Duodenal mucosa (tissue), 2 donors: ENCODE data around the gene EPHX1.

ENCODE experiments used
- H3K27ac ChIP-seq: one replicate; pipeline ENCODE4 v1.7.0; 2013; ENCODE audit warnings: low read depth, low read length
- H3K27me3 ChIP-seq, 2 donors: one replicate each; pipeline ENCODE4 v1.7.0; 2013; ENCODE audit warnings: low read length in 2 of 2, control low read depth in 1 of 2; ENCODE audit not compliant: insufficient read depth in 2 of 2, control insufficient read depth in 1 of 2
- H3K36me3 ChIP-seq, 2 donors: one replicate each; pipeline ENCODE4 v1.7.0; 2013; ENCODE audit warnings: low read length in 2 of 2, control low read depth in 1 of 2; ENCODE audit not compliant: insufficient read depth in 2 of 2, control insufficient read depth in 1 of 2
- H3K4me1 ChIP-seq, 2 donors: one replicate each; pipeline ENCODE4 v1.7.0; 2013; ENCODE audit warnings: low read length in 2 of 2, control low read depth in 1 of 2; ENCODE audit not compliant: insufficient read depth in 2 of 2, control insufficient read depth in 1 of 2
- H3K4me3 ChIP-seq, 2 donors: one replicate each; pipeline ENCODE4 v1.7.0; 2013; ENCODE audit warnings: low read length in 2 of 2, low read depth in 1 of 2
- H3K9ac ChIP-seq, 2 donors: one replicate each; pipeline ENCODE4 v1.7.0; 2013; ENCODE audit warnings: low read length in 2 of 2, low read depth in 1 of 2
- H3K9me3 ChIP-seq, 2 donors: one replicate each; pipeline ENCODE4 v1.7.0; 2013; ENCODE audit warnings: low read length in 2 of 2, control low read depth in 1 of 2; ENCODE audit not compliant: control insufficient read depth in 1 of 2

The EPHX1 gene

GRCh38 chr1:225880636-225881035 is 70.7 kb downstream of the EPHX1 start:
- Histone ChIP-seq H3K27ac (no peak overlapping the region), H3K27me3 (no peaks in the 10 kb centered on the region), H3K36me3 (peaks cover 3 to 13% of the 10 kb centered on the region in 2 donors), H3K4me3 (peak overlapping the region; percentile 81 to 89), H3K9me3 (no peaks in the 10 kb centered on the region), H3K4me1 (peaks cover 55 to 65% of the 10 kb centered on the region in 2 donors), H3K9ac (peak overlapping the region; percentile 48 to 97)

- Histone ChIP-seq H3K9me3 (no peaks in the 10 kb centered on the region), H3K36me3 (peaks cover 3 to 13% of the 10 kb centered on the region in 2 donors), H3K27ac (peak overlapping the region; percentile 92), H3K4me3 (peak overlapping the region; percentile 81 to 89), H3K4me1 (peaks cover 50 to 60% of the 10 kb centered on the region in 2 donors), H3K9ac (peak overlapping the region; percentile 96 to 97), H3K27me3 (no peaks in the 10 kb centered on the region)
These were observed 71.4 kb downstream of the EPHX1 start for GRCh38 chr1:225881081-225881958.

DNA sequence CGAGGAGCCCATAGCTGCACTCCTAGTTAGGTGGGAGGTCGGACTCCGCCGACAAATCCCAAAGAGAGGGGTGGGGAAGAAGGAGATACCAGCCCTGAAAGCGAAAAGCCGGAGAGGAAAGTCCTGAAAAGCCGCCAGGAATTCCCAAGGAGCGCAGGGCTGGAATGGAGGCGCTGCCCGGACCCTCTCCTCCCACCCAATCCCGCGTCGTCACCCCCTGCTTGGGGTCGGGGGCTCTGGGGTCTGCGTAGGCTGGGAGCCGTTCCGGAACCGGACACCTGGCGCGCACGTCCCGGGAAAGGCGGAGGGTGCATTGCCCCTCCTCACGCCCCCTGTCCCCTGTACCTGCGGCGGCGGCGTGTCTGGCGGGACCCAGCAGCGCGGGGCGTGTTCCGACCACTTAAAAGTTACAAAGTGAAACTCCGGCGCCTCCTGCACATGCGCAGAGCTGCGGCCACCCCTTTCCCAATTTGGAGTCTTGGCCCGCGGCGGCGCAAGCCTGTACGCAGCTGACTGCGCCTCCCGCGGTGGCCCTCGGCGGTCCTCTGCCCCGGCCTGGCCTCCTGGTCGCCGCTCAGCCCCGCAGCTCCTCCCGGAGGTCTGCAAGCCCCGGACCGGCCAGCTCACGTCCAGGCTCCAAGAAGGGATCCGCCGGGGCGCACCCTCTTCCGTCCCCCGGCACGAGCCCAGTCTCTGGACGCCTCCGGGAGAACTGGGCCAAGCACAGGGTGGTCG is 72.2 kb downstream of the EPHX1 start, which contains the start of gene TMEM63A:
Gene TMEM63A, minus strand, starts transcription at position 422 of the 735 bp plus-strand sequence. CDS start 4,800 bp downstream, outside the sequence.
- H3K27ac ChIP-seq, result peak within 1 kb of the TSS; percentile 92
- H3K4me1 ChIP-seq, result peaks cover 44 to 52% of the 10 kb centered on the region in 2 donors
- H3K9ac ChIP-seq, result peak within 1 kb of the TSS; percentile 96 to 97
- no peaks in the 10 kb centered on the region for H3K27me3 ChIP-seq
- H3K36me3 ChIP-seq, result peaks cover 3 to 9% of the 10 kb centered on the region in 2 donors
- peak within 1 kb of the TSS; percentile 81 to 89 for H3K4me3 ChIP-seq
- H3K9me3 ChIP-seq, result no peaks in the 10 kb centered on the region

- Histone ChIP-seq H3K27me3 (no peaks in the 10 kb centered on the region), H3K4me3 (peak overlapping the region; percentile 81 to 89), H3K4me1 (peaks cover 36 to 44% of the 10 kb centered on the region in 2 donors), H3K9me3 (no peaks in the 10 kb centered on the region), H3K9ac (peak overlapping the region; percentile 96 to 97), H3K27ac (peak overlapping the region; percentile 92), H3K36me3 (peaks cover 3 to 7% of the 10 kb centered on the region in 2 donors)
These were observed 73.0 kb downstream of the EPHX1 start for GRCh38 chr1:225882694-225883615.

DNA sequence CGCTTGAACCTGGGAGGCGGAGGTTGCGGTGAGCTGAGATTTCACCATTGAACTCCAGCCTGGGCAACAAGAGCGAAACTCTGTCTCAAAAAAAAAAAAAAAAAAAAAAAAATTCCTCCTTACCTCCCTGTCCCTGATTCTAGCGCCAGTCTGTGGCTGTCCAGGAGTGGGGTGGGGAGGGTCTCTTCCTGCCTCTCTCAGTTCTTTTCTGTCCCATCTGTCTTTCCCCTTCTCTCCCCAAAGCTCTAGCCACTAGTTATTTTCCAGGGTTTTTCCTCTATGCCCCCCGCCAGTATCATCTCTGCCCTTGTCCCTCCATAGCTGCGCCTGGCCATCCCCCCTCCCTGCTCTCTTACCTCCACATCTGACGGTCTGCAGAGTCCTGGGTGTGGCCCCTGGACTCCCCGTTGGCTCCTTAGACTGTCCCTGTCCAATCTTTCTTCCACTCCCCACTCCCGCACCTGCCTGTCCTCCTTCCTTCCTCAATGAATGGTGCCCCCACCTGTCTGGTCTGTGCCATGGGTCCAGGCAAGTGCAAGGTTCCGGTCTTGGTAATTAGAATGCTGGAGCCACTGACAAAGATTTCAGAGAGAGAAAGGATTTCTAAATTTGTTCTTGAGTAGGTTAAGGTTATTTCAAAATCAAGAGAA is 73.8 kb downstream of the EPHX1 start:
- H3K27me3 ChIP-seq, result no peaks in the 10 kb centered on the region
- H3K4me3 ChIP-seq, result peak overlapping the region in 1 of 2 donors; percentile 35
- H3K27ac ChIP-seq, result no peak overlapping the region
- peaks cover 2 to 3% of the 10 kb centered on the region in 2 donors for H3K36me3 ChIP-seq
- H3K4me1 ChIP-seq, result peaks cover 28 to 36% of the 10 kb centered on the region in 2 donors
- peak overlapping the region in 1 of 2 donors; percentile 96 for H3K9ac ChIP-seq
- H3K9me3 ChIP-seq, result no peaks in the 10 kb centered on the region

GRCh38 chr1:225885336-225885735 is 75.4 kb downstream of the EPHX1 start:
- Histone ChIP-seq H3K9ac (no peak overlapping the region), H3K27ac (no peak overlapping the region), H3K27me3 (no peaks in the 10 kb centered on the region), H3K4me3 (no peak overlapping the region), H3K9me3 (no peaks in the 10 kb centered on the region), H3K36me3 (no peaks in the 10 kb centered on the region), H3K4me1 (peaks cover 26 to 33% of the 10 kb centered on the region in 2 donors)

DNA sequence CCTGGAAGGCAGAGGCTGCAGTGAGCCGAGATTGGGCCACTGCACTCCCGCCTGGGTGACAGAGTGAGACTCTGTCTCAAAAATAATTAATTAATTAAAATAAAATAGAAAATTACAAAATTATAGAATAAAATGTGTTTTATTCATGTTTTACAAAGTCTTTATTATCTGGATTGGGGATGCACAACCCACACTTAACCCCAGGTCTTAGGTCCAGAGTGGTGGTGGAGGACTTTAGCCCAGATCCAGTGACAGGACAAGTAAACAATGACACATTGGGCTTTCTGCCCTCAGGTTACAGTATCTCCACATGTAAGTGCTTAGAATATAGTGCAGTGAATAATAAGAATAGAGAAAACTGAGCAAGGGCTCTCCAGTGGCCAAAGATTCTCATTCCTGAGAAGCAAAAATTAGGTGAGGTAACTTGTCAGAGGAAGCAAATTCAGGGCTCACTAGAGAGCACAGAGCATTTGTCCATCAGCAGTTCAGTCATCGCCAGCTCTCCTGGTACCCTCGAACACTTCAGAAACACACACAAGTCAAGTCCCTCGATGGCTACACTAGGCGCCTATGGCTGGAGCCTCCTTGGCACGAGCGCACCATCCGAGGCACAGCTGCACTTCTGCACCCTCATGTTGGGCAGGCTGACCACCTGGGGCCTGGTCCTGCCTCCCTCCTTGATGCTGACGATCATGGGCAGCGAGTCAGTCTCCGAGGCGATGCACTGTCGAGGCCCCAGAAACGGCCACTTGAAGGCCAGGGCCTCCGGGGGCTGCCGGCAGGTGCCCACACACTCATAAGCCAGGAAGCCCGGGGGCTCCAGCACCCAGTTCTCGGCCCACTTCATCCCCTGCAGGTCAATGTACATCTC is 76.5 kb downstream of the EPHX1 start:
- no peaks in the 10 kb centered on the region for H3K27me3 ChIP-seq
- no peak overlapping the region for H3K27ac ChIP-seq
- peaks cover 26 to 29% of the 10 kb centered on the region in 2 donors for H3K4me1 ChIP-seq
- no peak overlapping the region for H3K4me3 ChIP-seq
- no peaks in the 10 kb centered on the region for H3K9me3 ChIP-seq
- H3K9ac ChIP-seq, result no peak overlapping the region
- no peaks in the 10 kb centered on the region for H3K36me3 ChIP-seq

DNA sequence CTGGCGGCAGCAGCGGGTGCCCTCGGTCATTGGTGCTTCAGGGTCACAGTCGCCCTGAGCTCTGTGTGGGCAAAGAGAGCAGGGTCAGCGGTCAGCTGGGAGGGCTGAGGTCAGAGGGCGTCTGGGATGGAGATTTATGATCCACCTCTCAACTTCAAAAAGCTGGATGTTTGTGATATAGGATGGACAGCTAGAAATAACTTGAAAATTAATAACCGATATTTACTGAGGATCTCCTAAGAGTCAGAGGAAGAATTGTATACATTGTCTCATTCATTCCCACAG is 77.0 kb downstream of the EPHX1 start:
- Histone ChIP-seq H3K27me3 (no peaks in the 10 kb centered on the region), H3K9ac (no peak overlapping the region), H3K4me3 (no peak overlapping the region), H3K9me3 (no peaks in the 10 kb centered on the region), H3K4me1 (peaks cover 24 to 28% of the 10 kb centered on the region in 2 donors), H3K36me3 (no peaks in the 10 kb centered on the region), H3K27ac (no peak overlapping the region)
